Stimulated activated CD8-positive, alpha-beta memory T cell treated with anti-CD3 and anti-CD28 coated beads, Interleukin-7, amount 100 ng/mL, for 4 hours (primary cell): ENCODE data around the gene SULT2A1.
"Not testable (repeated sequence)": the region's sequence is repeated elsewhere in the genome, so short reads cannot be mapped to it uniquely, and the experiment has no call there.

Experiments
- DNase-seq, 2 donors: peaks; one replicate each; pipeline ENCODE4 v3.0.0-alpha.2; 2020; ENCODE audit warnings: low read depth in 2 of 2

SULT2A1 gene

GRCh38 chr19:47860602-47861297, 25.4 kb downstream of the SULT2A1 start:
- no peak for DNase-seq

- not testable (repeated sequence) for DNase-seq
Observed at GRCh38 chr19:47859838-47860237, 26.3 kb downstream of the SULT2A1 start.

- not testable (repeated sequence) for DNase-seq
Observed at GRCh38 chr19:47858646-47859285, 27.3 kb downstream of the SULT2A1 start, which contains the start of gene TPRX2. Gene TPRX2, plus strand, starts transcription at chr19:47859235. Its CDS starts 12 bp downstream, at chr19:47859247.

- DNase-seq = not testable (repeated sequence)
Observed at GRCh38 chr19:47858231-47858630, 27.9 kb downstream of the SULT2A1 start.

- no peak for DNase-seq
Observed at GRCh38 chr19:47854459-47854858, 31.7 kb downstream of the SULT2A1 start.

GRCh38 chr19:47853003-47853402, 33.1 kb downstream of the SULT2A1 start:
- DNase-seq = no peak

GRCh38 chr19:47848823-47849473, 37.2 kb downstream of the SULT2A1 start:
- no peak for DNase-seq

- DNase-seq = no peak
Observed at GRCh38 chr19:47848425-47848822, 37.7 kb downstream of the SULT2A1 start.

- DNase-seq = no peak
Observed at GRCh38 chr19:47842941-47843340, 43.2 kb downstream of the SULT2A1 start.

- DNase-seq = no peak
Observed at GRCh38 chr19:47839913-47840312, 46.2 kb downstream of the SULT2A1 start.

- no peak for DNase-seq
Observed at GRCh38 chr19:47839411-47839810, 46.7 kb downstream of the SULT2A1 start.

- no peak for DNase-seq
Observed at GRCh38 chr19:47836038-47836437, 50.1 kb downstream of the SULT2A1 start.

GRCh38 chr19:47832723-47833122, 53.4 kb downstream of the SULT2A1 start:
- DNase-seq = no peak

GRCh38 chr19:47826800-47827199, 59.3 kb downstream of the SULT2A1 start:
- DNase-seq = no peak

- no peak for DNase-seq
Observed at GRCh38 chr19:47824396-47824795, 61.7 kb downstream of the SULT2A1 start.

- DNase-seq = no peak
Observed at GRCh38 chr19:47821460-47822020, 64.6 kb downstream of the SULT2A1 start, which contains the start of gene CRX. Gene CRX, plus strand, starts transcription at chr19:47821937. Its CDS starts 12,507 bp downstream, at chr19:47834444.
